ENCODE measurements around the gene ARL5A. TPM values are rescaled to one million over a fixed set of nuclear protein-coding genes. Genes with fewer than 3 reads are reported as not detected.

ARL5A gene
- total and polyA plus RNA-seq, 2 donors (not counting 3 experiments of a cell fraction or from before 2014, with no cell fraction given): 25.8 to 73.2 TPM

GRCh38 chr2:151872463-151872862, 44.2 kb upstream of the ARL5A start:
- Histone ChIP-seq H3K9ac (replicated peaks; ENCODE audit: extremely low read depth, insufficient read depth, low read length) (no peak overlapping the region), H3K4me2 (ENCODE audit: insufficient read depth, low read length) (no peak overlapping the region), H3K9me3 (replicated peaks; ENCODE audit: control insufficient read depth, insufficient read depth, low read length) (no peaks in the 10 kb centered on the region), H2AFZ (ENCODE audit: low read depth, low read length) (no peak overlapping the region), H4K20me1 (replicated peaks; ENCODE audit: control insufficient read depth, extremely low read depth, insufficient read depth, low read length) (no peaks in the 10 kb centered on the region), H3K27me3 (ENCODE audit: control insufficient read depth in 2 of 2, insufficient read depth in 2 of 2, low read length in 2 of 2) (peaks cover 4 to 7% of the 10 kb centered on the region in 2 experiments), H3K79me2 (ENCODE audit: control insufficient read depth, insufficient read depth, low read length) (no peaks in the 10 kb centered on the region), H3K27ac (ENCODE audit: insufficient read depth, low read depth, low read length) (no peak overlapping the region), H3K4me3 (replicated peaks in 1 of 3; ENCODE audit: insufficient read depth in 1 of 3, low read depth in 1 of 3, low read length in 3 of 3) (no peak overlapping the region), H3K4me1 (ENCODE audit: control insufficient read depth, extremely low read depth, insufficient read depth, low read length) (no peaks in the 10 kb centered on the region), H3K36me3 (ENCODE audit: control insufficient read depth in 2 of 2, extremely low read depth in 1 of 2, insufficient read depth in 2 of 2, low read length in 2 of 2) (no peaks in the 10 kb centered on the region), H3K9me1 (replicated peaks; ENCODE audit: control insufficient read depth, extremely low read depth, insufficient read depth, low read length) (no peaks in the 10 kb centered on the region)
- CTCF ChIA-PET: no interaction called here
- intact Hi-C loops (cut with micrococcal nuclease) (no loop called here), dilution Hi-C loops (cut with MboI; ENCODE audit: extremely low pct_ligation_motif_present, low sequenced_read_pairs) (no loop called here)
- FAIRE-seq (no peak), DNase-seq (ENCODE audit: low read depth, low spot score) (no peak)
- TF ChIP-seq MYC (IDR thresholded peaks at IDR 0.05; ENCODE audit: low read depth, low read length) (no peak), GATA2 (IDR thresholded peaks at IDR 0.05; ENCODE audit: insufficient read depth, insufficient read length, low read depth, low read length) (no peak), JUN (IDR thresholded peaks at IDR 0.05; ENCODE audit: borderline replicate concordance, insufficient read depth, insufficient read length, low read depth) (no peak), POLR2AphosphoS5 (IDR thresholded peaks at IDR 0.05; ENCODE audit: insufficient read depth, low read depth, low read length) (no peak), FOS (IDR thresholded peaks at IDR 0.05; ENCODE audit: borderline replicate concordance, insufficient read depth, low read length) (no peak), MAX (IDR thresholded peaks at IDR 0.05; ENCODE audit: insufficient read depth, insufficient read length) (no peak), EZH2 (IDR thresholded peaks at IDR 0.05; ENCODE audit: borderline replicate concordance, low read depth, low read length, severe bottlenecking) (no peak), POLR2A (IDR thresholded peaks at IDR 0.05; ENCODE audit: low read depth, low read length) (no peak), CTCF (IDR thresholded peaks at IDR 0.05; ENCODE audit: extremely low read depth in 1 of 2, insufficient read depth in 1 of 2, low read depth in 1 of 2, low read length in 2 of 2) (no peak)
- no TSS peak for BruUV-seq (replicated peaks)
- POLR2A ChIA-PET: no interaction called here
